Calu3 (cell line): Measurements from ENCODE around the gene HBG1. TPM values are rescaled to one million over a fixed set of nuclear protein-coding genes. Genes with fewer than 3 reads are reported as not detected.
"Not testable (repeated sequence)": the region's sequence is repeated elsewhere in the genome, so short reads cannot be mapped to it uniquely, and the experiment has no call there.

Experiments
- Bru-seq: library from RNA; stranded (reverse); fragments of 400-500 nt; gene quantifications from one replicate; lab custom pipeline; 2021; lab: Mats Ljungman, UMichigan
- BruChase-seq, 2 experiments: library from RNA; stranded (reverse); fragments of 400-500 nt; gene quantifications; one replicate each; lab custom pipeline; 2021; lab: Mats Ljungman, UMichigan
- BruUV-seq: library from RNA; stranded (reverse); fragments of 400-500 nt; replicated peaks from 2 replicates; lab custom pipeline; 2021; lab: Mats Ljungman, UMichigan
- CTCF ChIA-PET: fragments of 300-600 bp; sonication (Branson Sonifier 250); formaldehyde crosslinking; loops from one replicate; lab custom pipeline; 2022; ENCODE audit warnings: antibody characterized with exemption; lab: Charles Lee
- DNase-seq: peaks from one replicate; pipeline ENCODE4 v3.0.0; 2022
- H3K27ac Mint-ChIP-seq: one replicate; pipeline ENCODE4 v1.8.0; 2022; ENCODE audit warnings: mixed read lengths; ENCODE audit not compliant: unreplicated experiment
- H3K27me3 Mint-ChIP-seq: one replicate; pipeline ENCODE4 v1.8.0; 2022; ENCODE audit warnings: mixed read lengths; ENCODE audit not compliant: unreplicated experiment
- H3K36me3 Mint-ChIP-seq: one replicate; pipeline ENCODE4 v1.8.0; 2022; ENCODE audit warnings: mild to moderate bottlenecking, moderate library complexity, mixed read lengths; ENCODE audit not compliant: insufficient read depth, unreplicated experiment
- H3K4me1 Mint-ChIP-seq: one replicate; pipeline ENCODE4 v1.8.0; 2022; ENCODE audit warnings: mild to moderate bottlenecking, low read depth, mixed read lengths; ENCODE audit not compliant: unreplicated experiment
- H3K4me3 Mint-ChIP-seq: one replicate; pipeline ENCODE4 v1.8.0; 2022; ENCODE audit warnings: mild to moderate bottlenecking, low read depth, moderate library complexity, mixed read lengths; ENCODE audit not compliant: unreplicated experiment
- H3K9me3 Mint-ChIP-seq: one replicate; pipeline ENCODE4 v1.8.0; 2022; ENCODE audit warnings: low read depth, mixed read lengths; ENCODE audit not compliant: unreplicated experiment
- intact Hi-C: fragments of 100-400 bp; cut with micrococcal nuclease; formaldehyde crosslinking; loops from one replicate; pipeline ENCODE4 v1.10.0; 2022; ENCODE audit not compliant: unreplicated experiment
- long read RNA-seq: library from polyadenylated mRNA; stranded (forward); transcript quantifications from one replicate; pipeline ENCODE4 v2.0.0, GENCODE V29; 2022
- total RNA-seq: library from RNA; stranded (reverse); gene quantifications from 2 replicates; pipeline ENCODE4 v1.2.3, GENCODE V29; 2022
- TF ChIP-seq, protein P1 (sequence below): fragments of 200-600 bp; IDR thresholded peaks from one replicate; pipeline ENCODE4 v1.8.0; 2022; ENCODE audit warnings: antibody characterized with exemption; ENCODE audit not compliant: unreplicated experiment

The HBG1 gene
- total RNA-seq (not detected in 2 replicates), Bru-seq, nascent RNA (not detected), BruChase-seq, experiment 1, labeled RNA remaining after a 6-hour chase (not detected), BruChase-seq, experiment 2, labeled RNA remaining after a 2-hour chase (not detected)
- long read RNA-seq = 0 reads

DNA sequence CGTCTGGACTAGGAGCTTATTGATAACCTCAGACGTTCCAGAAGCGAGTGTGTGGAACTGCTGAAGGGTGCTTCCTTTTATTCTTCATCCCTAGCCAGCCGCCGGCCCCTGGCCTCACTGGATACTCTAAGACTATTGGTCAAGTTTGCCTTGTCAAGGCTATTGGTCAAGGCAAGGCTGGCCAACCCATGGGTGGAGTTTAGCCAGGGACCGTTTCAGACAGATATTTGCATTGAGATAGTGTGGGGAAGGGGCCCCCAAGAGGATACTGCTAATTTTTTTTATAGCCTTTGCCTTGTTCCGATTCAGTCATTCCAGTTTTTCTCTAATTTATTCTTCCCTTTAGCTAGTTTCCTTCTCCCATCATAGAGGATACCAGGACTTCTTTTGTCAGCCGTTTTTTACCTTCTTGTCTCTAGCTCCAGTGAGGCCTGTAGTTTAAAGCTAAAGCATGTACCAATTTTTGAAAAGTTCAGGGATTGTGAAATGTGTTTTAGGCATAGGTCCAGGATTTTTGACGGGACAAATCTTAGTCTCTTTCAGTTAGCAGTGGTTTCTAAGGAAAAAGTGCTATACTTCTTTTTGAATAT, at the start of gene HBG1:
TSS of gene HBG1 (minus strand) at position 51 of the 590 bp plus-strand sequence. CDS start 53 bp downstream, outside the sequence.
- CTCF ChIA-PET, H3K4me1 Mint-ChIP-seq, H3K9me3 Mint-ChIP-seq, BruUV-seq, intact Hi-C loops, H3K27ac Mint-ChIP-seq, DNase-seq, H3K36me3 Mint-ChIP-seq, H3K4me3 Mint-ChIP-seq: not testable (repeated sequence)
- peaks cover 58% of the 10 kb centered on the region for H3K27me3 Mint-ChIP-seq

GRCh38 chr11:5298451-5298850, 48.8 kb upstream of the HBG1 start:
- intact Hi-C loops = no loop called here
- Mint-ChIP-seq H3K36me3 (no peaks in the 10 kb centered on the region), H3K9me3 (peaks cover 4% of the 10 kb centered on the region), H3K27ac (no peak overlapping the region), H3K4me1 (no peaks in the 10 kb centered on the region), H3K27me3 (peaks cover 41% of the 10 kb centered on the region), H3K4me3 (no peak overlapping the region)
- DNase-seq = no peak
- BruUV-seq = no TSS peak
- CTCF ChIA-PET = no interaction called here
- TF ChIP-seq, protein P1, sequence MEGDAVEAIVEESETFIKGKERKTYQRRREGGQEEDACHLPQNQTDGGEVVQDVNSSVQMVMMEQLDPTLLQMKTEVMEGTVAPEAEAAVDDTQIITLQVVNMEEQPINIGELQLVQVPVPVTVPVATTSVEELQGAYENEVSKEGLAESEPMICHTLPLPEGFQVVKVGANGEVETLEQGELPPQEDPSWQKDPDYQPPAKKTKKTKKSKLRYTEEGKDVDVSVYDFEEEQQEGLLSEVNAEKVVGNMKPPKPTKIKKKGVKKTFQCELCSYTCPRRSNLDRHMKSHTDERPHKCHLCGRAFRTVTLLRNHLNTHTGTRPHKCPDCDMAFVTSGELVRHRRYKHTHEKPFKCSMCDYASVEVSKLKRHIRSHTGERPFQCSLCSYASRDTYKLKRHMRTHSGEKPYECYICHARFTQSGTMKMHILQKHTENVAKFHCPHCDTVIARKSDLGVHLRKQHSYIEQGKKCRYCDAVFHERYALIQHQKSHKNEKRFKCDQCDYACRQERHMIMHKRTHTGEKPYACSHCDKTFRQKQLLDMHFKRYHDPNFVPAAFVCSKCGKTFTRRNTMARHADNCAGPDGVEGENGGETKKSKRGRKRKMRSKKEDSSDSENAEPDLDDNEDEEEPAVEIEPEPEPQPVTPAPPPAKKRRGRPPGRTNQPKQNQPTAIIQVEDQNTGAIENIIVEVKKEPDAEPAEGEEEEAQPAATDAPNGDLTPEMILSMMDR = no peak

DNA sequence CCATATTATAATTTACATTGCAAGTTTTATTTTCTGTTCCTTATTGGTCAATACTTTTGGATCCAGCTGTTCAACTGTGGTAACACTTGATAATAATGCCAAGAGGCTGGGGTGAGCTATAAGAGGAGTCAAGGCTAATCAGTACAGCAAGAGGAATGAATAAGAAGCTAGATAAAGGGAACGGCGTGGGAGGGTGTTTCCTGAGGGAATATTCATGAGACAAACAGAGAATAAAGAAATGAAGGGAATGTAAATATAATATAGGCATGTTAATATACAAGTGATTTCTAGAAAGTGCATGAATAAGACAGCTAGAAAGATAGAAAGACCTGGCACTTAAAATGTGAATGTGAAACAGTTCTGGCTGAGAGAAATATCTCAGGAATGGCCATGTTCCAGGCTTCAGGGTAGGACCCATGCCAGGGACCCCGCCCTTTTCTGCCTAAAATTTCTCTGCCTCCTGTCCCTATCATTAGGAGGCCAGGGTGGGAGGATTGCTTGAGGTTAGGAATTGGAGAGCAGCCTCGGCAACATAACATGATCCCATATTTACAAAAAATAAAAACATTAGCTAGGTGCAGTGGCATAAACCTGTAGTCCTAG, 48.2 kb upstream of the HBG1 start:
- Mint-ChIP-seq H3K36me3 (no peaks in the 10 kb centered on the region), H3K4me1 (no peaks in the 10 kb centered on the region), H3K27ac (no peak overlapping the region), H3K4me3 (no peak overlapping the region), H3K27me3 (peaks cover 41% of the 10 kb centered on the region), H3K9me3 (peaks cover 4% of the 10 kb centered on the region)
- CTCF ChIA-PET = no interaction called here
- BruUV-seq = no TSS peak
- intact Hi-C loops = no loop called here
- TF ChIP-seq, protein P1 = no peak
- DNase-seq = no peak

DNA sequence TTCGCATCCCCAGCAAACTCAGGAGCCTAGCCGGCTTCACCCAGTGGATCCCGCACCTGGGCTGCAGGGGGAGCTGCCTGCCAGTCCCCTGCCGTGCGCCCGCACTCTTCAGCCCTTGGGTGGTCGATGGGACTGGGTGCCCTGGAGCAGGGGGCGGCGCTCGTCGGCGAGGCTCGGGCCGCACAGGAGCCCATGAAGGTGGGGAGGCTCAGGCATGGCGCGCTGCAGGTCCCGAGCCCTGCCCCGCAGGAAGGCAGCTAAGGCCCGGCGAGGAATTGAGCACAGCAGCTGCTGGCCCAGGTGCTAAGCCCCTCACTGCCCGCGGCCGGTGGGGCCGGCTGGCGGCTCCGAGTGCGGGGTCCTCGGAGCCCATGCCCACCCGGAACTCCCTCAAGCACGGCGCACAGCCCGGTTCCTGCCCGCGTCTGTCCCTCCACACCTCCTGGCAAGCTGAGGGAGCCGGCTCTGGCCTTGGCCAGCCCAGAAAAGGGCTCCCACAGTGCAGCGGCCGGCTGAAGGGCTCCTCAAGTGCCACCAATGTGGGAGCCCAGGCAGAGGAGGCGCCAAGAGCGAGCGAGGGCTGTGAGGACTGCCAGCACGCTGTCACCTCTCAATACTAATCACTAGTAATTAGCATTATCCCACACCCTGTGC, 44.8 kb upstream of the HBG1 start:
- intact Hi-C loops, H3K27ac Mint-ChIP-seq, H3K4me3 Mint-ChIP-seq, H3K36me3 Mint-ChIP-seq, H3K9me3 Mint-ChIP-seq, CTCF ChIA-PET, DNase-seq, BruUV-seq, H3K4me1 Mint-ChIP-seq: not testable (repeated sequence)
- peaks cover 18% of the 10 kb centered on the region for H3K27me3 Mint-ChIP-seq

DNA sequence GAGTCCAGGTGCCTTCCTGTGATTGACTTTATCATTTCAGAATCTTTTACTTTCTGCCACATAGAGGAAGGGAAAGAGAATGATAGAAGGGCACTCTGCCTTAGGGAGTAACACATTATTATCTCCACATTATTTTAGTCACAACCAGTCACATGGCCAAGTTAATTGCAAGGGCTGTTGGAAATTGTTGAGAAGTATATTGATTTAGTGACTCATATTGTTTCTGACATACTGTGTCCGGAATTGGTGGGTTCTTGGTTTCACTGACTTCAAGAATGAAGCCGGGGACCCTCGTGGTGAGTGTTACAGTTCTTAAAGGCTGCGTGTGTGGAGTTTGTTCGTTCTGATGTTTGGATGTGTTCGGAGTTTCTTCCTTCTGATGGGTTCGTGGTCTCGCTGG, 43.4 kb upstream of the HBG1 start:
- BruUV-seq = no TSS peak
- Mint-ChIP-seq H3K27me3 (peaks cover 11% of the 10 kb centered on the region), H3K4me1 (no peaks in the 10 kb centered on the region), H3K27ac (no peak overlapping the region), H3K4me3 (no peak overlapping the region), H3K9me3 (no peaks in the 10 kb centered on the region), H3K36me3 (no peaks in the 10 kb centered on the region)
- CTCF ChIA-PET = no interaction called here
- TF ChIP-seq, protein P1 = no peak
- intact Hi-C loops = no loop called here
- no peak for DNase-seq
